ENCODE results near the gene ZNF280B.
"Not testable (repeated sequence)": the region's sequence is repeated elsewhere in the genome, so short reads cannot be mapped to it uniquely, and the experiment has no call there.

ZNF280B gene

GRCh38 chr22:22450343-22450839 is 58.2 kb downstream of the ZNF280B start:
- no peak for ATAC-seq (ENCODE audit: insufficient read depth, low read depth)
- no peaks in the 10 kb centered on the region for H3K4me1 ChIP-seq (ENCODE audit: insufficient read depth, low read length)
- H3K27me3 ChIP-seq (ENCODE audit: insufficient read depth, low read length, poor library complexity), result peaks cover 3% of the 10 kb centered on the region
- no peak overlapping the region for H2AFZ ChIP-seq (ENCODE audit: low read depth, low read length)
- H3K9ac ChIP-seq (ENCODE audit: low read depth, low read length), result no peak overlapping the region
- no peak overlapping the region for H3K4me2 ChIP-seq (ENCODE audit: insufficient read depth, low read length)
- DNase-seq, result no peak
- peaks cover 11% of the 10 kb centered on the region for H3K9me3 ChIP-seq (ENCODE audit: insufficient read depth, low read length, severe bottlenecking)
- H3K27ac ChIP-seq (ENCODE audit: low read length), result no peak overlapping the region
- no peaks in the 10 kb centered on the region for H3K79me2 ChIP-seq (ENCODE audit: insufficient read depth, low read length)
- H3K36me3 ChIP-seq (ENCODE audit: insufficient read depth, low read length), result no peaks in the 10 kb centered on the region
- H3K4me3 ChIP-seq (ENCODE audit: low read depth in 1 of 2, low read length in 2 of 2), result no peak overlapping the region
- no peak for TF ChIP-seq EZH2 (IDR thresholded peaks at IDR 0.05; ENCODE audit: borderline replicate concordance, low read depth, low read length, severe bottlenecking)
- TF ChIP-seq, protein P1, sequence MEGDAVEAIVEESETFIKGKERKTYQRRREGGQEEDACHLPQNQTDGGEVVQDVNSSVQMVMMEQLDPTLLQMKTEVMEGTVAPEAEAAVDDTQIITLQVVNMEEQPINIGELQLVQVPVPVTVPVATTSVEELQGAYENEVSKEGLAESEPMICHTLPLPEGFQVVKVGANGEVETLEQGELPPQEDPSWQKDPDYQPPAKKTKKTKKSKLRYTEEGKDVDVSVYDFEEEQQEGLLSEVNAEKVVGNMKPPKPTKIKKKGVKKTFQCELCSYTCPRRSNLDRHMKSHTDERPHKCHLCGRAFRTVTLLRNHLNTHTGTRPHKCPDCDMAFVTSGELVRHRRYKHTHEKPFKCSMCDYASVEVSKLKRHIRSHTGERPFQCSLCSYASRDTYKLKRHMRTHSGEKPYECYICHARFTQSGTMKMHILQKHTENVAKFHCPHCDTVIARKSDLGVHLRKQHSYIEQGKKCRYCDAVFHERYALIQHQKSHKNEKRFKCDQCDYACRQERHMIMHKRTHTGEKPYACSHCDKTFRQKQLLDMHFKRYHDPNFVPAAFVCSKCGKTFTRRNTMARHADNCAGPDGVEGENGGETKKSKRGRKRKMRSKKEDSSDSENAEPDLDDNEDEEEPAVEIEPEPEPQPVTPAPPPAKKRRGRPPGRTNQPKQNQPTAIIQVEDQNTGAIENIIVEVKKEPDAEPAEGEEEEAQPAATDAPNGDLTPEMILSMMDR (IDR thresholded peaks at IDR 0.05; ENCODE audit: borderline replicate concordance, extremely low read depth, low read length, poor library complexity, severe bottlenecking), result no peak
- no peaks in the 10 kb centered on the region for H4K20me1 ChIP-seq (ENCODE audit: insufficient read depth, low read length)

DNA sequence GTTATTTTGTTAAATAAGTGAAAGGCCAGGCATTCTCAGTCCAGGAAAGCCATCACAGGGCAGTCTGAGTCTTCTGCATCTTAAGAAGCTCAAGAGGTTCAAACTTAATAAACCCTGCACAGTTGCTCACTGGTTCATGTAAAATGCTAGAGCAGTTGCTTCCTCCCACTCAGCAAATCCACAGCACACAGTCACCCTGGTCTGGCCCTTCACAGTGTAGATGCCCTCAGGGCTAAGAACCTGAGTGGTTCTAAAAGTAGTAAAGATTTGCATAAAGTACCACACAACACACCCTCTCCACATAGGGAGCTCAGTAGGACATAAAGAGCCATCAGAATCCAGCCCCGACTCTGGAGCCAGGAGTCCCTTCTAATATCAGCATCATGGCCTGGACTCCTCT is 58.7 kb downstream of the ZNF280B start:
- Histone ChIP-seq H3K27me3 (ENCODE audit: insufficient read depth, low read length, poor library complexity) (peaks cover 3% of the 10 kb centered on the region), H3K27ac (ENCODE audit: low read length) (no peak overlapping the region), H3K4me3 (ENCODE audit: low read depth in 1 of 2, low read length in 2 of 2) (no peak overlapping the region), H3K36me3 (ENCODE audit: insufficient read depth, low read length) (no peaks in the 10 kb centered on the region), H2AFZ (ENCODE audit: low read depth, low read length) (no peak overlapping the region), H3K4me2 (ENCODE audit: insufficient read depth, low read length) (no peak overlapping the region), H4K20me1 (ENCODE audit: insufficient read depth, low read length) (no peaks in the 10 kb centered on the region), H3K4me1 (ENCODE audit: insufficient read depth, low read length) (no peaks in the 10 kb centered on the region), H3K9ac (ENCODE audit: low read depth, low read length) (no peak overlapping the region), H3K79me2 (ENCODE audit: insufficient read depth, low read length) (no peaks in the 10 kb centered on the region), H3K9me3 (ENCODE audit: insufficient read depth, low read length, severe bottlenecking) (peaks cover 11% of the 10 kb centered on the region)
- TF ChIP-seq EZH2 (IDR thresholded peaks at IDR 0.05; ENCODE audit: borderline replicate concordance, low read depth, low read length, severe bottlenecking), result no peak
- TF ChIP-seq, protein P1 (IDR thresholded peaks at IDR 0.05; ENCODE audit: borderline replicate concordance, extremely low read depth, low read length, poor library complexity, severe bottlenecking), result no peak
- DNase-seq (no peak), ATAC-seq (ENCODE audit: insufficient read depth, low read depth) (no peak)

DNA sequence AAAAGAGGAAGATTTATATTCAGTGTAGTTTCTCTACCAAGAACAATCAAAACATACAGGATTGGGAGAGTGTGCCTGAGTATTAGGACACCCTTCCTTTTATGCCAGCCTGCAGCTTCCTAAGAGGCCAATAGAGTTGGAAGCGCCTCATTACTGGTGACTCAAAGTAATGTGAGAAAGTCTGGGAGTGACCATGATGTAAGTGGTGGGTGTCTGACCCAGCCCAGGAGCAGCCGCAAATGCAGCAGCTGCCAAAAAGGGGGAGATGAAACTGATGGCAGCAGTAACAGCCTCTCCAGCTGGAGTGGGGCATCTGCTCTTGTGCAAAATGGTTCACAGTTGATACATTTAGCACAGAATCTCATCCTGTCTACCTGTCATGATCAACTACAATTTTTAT is 62.0 kb downstream of the ZNF280B start:
- no peaks in the 10 kb centered on the region for H3K79me2 ChIP-seq (ENCODE audit: insufficient read depth, low read length)
- no peak overlapping the region for H3K4me2 ChIP-seq (ENCODE audit: insufficient read depth, low read length)
- no peaks in the 10 kb centered on the region for H3K4me1 ChIP-seq (ENCODE audit: insufficient read depth, low read length)
- DNase-seq (no peak), ATAC-seq (ENCODE audit: insufficient read depth, low read depth) (no peak)
- H3K9me3 ChIP-seq (ENCODE audit: insufficient read depth, low read length, severe bottlenecking), result no peaks in the 10 kb centered on the region
- H4K20me1 ChIP-seq (ENCODE audit: insufficient read depth, low read length), result no peaks in the 10 kb centered on the region
- H3K27me3 ChIP-seq (ENCODE audit: insufficient read depth, low read length, poor library complexity), result peaks cover 3% of the 10 kb centered on the region
- H3K27ac ChIP-seq (ENCODE audit: low read length), result no peak overlapping the region
- H3K4me3 ChIP-seq (ENCODE audit: low read depth in 1 of 2, low read length in 2 of 2), result no peak overlapping the region
- no peaks in the 10 kb centered on the region for H3K36me3 ChIP-seq (ENCODE audit: insufficient read depth, low read length)
- H2AFZ ChIP-seq (ENCODE audit: low read depth, low read length), result no peak overlapping the region
- no peak for TF ChIP-seq EZH2 (IDR thresholded peaks at IDR 0.05; ENCODE audit: borderline replicate concordance, low read depth, low read length, severe bottlenecking)
- TF ChIP-seq, protein P1 (IDR thresholded peaks at IDR 0.05; ENCODE audit: borderline replicate concordance, extremely low read depth, low read length, poor library complexity, severe bottlenecking), result no peak
- H3K9ac ChIP-seq (ENCODE audit: low read depth, low read length), result no peak overlapping the region

DNA sequence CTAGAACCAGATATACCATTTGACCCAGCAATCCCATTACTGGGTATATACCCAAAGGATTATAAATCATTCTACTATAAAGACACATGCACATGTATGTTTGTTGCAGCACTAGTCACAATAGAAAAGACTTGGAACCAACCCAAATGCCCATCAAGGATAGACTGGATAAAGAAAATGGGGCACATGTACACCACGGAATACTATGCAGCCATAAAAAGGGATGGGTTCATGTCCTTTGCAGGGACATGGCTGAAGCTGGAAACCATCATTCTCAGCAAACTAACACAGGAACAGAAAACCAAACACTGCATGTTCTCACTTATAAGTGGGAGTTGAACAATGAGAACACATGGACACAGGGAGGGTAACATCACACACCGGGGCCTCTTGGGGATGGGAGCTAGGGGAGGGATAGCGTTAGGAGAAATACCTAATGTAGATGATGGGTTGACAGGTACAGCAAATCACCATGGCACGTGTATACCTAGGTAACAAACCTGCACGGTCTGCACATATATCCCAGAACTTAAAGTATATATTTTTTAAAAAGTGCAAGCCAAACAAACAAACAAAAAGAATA is 64.4 kb downstream of the ZNF280B start:
- H3K9ac ChIP-seq (ENCODE audit: low read depth, low read length); H3K4me2 ChIP-seq (ENCODE audit: insufficient read depth, low read length); H3K4me1 ChIP-seq (ENCODE audit: insufficient read depth, low read length); H3K79me2 ChIP-seq (ENCODE audit: insufficient read depth, low read length); H3K4me3 ChIP-seq (ENCODE audit: low read depth in 1 of 2, low read length in 2 of 2); H2AFZ ChIP-seq (ENCODE audit: low read depth, low read length); H3K27me3 ChIP-seq (ENCODE audit: insufficient read depth, low read length, poor library complexity); H3K27ac ChIP-seq (ENCODE audit: low read length); DNase-seq; H3K9me3 ChIP-seq (ENCODE audit: insufficient read depth, low read length, severe bottlenecking); ATAC-seq (ENCODE audit: insufficient read depth, low read depth); H4K20me1 ChIP-seq (ENCODE audit: insufficient read depth, low read length); H3K36me3 ChIP-seq (ENCODE audit: insufficient read depth, low read length): not testable (repeated sequence)

All from DND-41 (cell line).